ENCODE results near the gene MAD1L1.
"Not testable (repeated sequence)": the region's sequence is repeated elsewhere in the genome, so short reads cannot be mapped to it uniquely, and the experiment has no call there.

MAD1L1 gene

DNA sequence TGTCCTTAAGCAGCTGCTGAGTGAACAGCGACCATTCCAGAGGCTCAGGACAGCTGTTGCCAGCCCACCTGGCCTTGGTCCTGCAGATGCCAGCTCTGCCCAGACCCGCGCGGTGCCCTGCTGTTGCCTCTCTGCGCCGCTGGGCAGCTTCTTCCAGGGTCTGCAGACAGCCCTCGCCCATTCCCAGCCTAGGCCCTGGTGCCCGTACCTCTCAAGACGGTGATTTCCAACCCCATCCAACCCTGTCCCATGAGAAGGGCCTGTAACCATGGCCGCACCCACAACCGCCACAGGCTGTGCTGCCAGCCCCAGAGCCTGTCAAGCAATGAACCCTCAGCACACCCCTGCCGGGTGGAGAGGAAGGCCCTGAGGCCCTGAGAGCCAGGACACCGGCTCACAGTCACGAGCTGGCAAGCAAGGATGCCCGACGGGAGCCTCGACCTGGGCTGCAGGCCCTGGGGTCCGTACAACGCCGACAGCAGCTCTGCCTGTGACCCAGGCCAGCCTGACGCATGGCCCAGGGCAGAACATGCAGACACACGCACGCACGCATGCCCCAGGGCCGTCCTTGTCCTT is 231.9 kb downstream of the MAD1L1 start:
- DNase-seq (ENCODE audit: low spot score), result no peak

DNA sequence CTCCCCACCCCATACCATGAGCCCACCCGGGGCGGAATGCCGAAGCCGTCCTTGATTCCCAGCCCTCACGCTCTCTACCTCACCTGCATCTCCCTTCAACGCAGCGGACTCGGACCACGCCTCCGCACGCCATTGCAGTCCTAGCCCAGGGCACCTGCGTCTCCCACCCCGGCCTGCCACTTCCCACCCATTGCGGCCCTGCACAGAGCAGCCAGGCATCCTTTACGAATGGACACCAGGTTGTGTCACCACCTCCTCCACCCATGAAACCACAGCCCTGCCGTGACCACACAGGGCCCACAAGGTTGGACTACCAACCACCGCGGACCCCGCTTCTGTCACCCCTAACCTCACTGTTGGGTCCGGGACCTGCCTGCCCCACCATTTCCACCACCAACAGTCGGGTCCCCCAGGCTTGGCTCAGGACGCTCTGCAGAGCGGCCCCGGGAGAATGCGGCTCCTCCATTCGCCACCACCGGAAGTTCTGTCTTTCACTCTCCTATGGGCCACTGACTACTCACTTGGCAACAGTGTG is 232.5 kb downstream of the MAD1L1 start:
- no peak for DNase-seq (ENCODE audit: low spot score)

- DNase-seq (ENCODE audit: low spot score), result no peak
Observed at GRCh38 chr7:1999278-1999984, 233.3 kb downstream of the MAD1L1 start.

- no peak for DNase-seq (ENCODE audit: low spot score)
Observed at GRCh38 chr7:1998146-1998545, 234.6 kb downstream of the MAD1L1 start.

- no peak for DNase-seq (ENCODE audit: low spot score)
Observed at GRCh38 chr7:1997537-1998076, 235.1 kb downstream of the MAD1L1 start.

GRCh38 chr7:1996816-1997215 is 235.9 kb downstream of the MAD1L1 start:
- no peak for DNase-seq (ENCODE audit: low spot score)

DNA sequence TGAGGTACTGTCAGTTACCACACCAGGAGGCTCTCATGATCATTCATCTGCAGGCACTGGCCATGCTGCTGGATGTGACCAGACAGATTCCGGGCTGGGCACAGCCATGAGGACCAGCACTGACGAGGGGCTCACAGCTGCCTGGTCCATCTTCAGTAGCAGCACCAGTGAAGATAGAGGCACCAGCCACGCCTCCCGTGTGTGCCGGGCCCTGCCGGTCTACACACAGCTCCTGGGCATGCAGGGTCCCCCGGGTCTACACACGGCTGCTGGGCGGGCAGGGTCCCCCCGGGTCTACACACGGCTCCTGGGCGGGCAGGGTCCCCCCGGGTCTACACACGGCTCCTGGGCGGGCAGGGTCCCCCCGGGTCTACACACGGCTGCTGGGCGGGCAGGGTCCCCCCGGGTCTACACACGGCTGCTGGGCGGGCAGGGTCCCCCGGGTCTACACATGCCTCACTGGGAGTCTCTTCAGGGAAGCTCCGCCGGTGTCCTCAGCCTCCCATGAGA is 236.8 kb downstream of the MAD1L1 start:
- DNase-seq (ENCODE audit: low spot score), result not testable (repeated sequence)

- DNase-seq (ENCODE audit: low spot score), result no peak
Observed at GRCh38 chr7:1995426-1995825, 237.3 kb downstream of the MAD1L1 start.

DNA sequence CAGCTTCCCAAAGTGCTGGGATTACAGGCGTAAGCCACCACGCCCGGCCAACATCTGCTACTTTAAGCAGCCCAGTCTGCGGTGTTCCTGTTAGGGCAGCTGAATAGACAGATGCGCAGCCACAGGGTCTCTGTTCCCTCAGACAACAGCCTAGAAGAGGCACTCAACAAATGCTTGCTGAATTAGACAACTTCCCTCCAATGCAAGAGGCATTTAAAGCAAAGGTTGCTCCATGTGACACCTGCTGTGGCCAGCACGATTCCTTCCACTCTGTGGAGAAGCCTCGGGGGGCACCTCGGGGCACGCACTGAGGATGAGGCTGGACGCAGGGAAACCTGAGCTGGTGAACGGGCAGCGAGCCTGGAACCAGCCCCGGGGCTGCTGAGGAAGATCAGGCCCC is 237.8 kb downstream of the MAD1L1 start:
- no peak for DNase-seq (ENCODE audit: low spot score)

DNA sequence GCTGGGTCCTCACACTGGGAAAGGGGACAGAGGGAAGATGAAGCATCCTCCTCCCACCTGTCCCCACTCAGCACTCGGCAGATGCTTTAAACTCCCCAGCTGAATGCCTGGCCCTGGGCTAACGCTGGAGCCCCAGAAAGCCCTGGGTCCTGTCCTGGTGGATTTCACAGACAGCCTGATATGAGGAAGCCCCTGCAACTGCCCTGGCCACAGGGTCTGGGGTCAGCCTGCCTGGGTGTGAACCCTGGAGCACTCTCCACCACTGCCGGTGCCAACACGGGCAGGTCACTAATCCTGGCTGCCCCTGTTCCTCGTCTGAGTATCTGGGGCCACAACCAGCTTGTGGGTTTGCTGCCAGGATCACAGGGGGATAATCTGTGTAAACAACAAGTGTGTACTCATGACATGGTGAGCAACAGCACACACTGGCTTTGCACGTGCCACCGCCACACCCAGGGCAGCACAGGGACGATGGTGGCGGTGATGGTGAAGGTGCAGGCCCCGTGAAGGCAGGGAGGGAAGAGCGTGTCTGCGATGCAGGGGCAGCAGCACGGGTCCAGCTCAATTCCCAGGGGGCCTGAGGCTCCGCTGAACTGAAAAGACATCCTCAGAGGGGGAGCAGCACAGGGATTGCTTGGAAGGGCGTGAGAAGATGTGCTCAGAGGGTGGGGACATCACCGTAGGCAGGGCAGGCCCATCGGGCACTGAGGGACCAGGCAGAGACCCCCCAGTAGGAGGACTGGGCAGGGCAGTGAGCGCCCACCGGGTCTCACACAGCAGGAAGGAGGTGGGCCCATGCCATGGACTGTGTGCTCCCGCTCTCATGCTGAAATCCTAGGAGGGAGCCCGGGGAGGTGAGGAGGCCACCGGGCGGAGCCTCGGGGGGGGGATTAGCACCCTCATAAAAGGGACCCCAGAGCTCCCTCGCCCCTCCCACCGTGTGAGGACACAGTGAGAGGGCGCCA is 238.7 kb downstream of the MAD1L1 start:
- no peak for DNase-seq (ENCODE audit: low spot score)

GRCh38 chr7:1993031-1993695 is 239.6 kb downstream of the MAD1L1 start:
- no peak for DNase-seq (ENCODE audit: low spot score)

DNA sequence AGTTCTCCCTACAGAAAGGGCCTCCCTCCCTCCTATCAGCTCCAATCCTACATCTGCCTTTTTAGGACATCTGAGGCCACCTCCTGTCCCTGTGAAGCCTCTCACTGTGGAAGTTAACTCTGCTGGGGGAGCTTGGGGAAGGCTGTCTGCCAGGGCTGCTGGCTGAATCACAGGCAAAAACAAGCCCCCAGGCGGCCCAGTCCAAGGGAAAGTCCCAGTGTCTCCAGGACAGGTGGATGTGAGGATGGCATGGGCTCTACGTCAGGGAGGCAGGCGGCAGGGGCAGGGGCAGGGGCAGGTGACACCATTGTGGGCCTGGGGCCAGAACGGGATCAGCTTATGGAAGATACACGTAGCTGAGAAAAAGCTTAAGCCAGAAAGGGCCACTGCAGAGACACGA is 240.2 kb downstream of the MAD1L1 start:
- DNase-seq (ENCODE audit: low spot score), result no peak

DNA sequence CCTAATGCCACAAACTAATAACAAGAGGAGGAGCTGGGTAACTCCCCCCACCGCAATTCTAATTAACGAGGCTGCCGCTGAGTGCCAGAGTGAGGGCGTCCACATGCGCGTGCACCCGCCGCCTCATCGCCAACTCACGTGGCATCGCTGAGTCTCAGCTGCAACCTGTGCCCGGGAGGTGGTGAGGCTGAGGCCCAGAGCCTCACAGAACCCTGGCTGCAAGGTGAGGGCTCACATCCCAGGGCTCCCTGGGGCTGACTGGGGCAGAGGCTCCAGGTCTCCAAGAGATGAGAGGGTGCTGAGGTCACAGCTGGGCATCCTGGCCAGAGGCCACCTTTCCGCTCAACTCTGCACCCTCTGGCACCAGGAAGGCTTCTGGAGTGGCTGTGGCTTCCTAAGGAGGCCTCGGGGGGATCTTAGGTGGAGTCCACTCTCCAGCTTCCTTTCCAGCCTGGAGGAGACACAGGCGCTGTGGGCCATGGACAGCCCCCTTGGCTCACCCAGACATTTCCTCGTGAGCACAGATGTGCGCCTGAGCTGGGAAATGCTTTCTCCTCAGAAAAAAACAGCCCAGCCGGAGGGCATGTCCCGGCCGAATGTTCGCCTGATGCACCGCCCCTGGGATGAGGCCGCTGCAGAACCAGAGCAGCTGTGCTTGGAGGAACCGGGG is 242.6 kb downstream of the MAD1L1 start:
- DNase-seq (ENCODE audit: low spot score), result no peak

GRCh38 chr7:1989049-1989860 is 243.5 kb downstream of the MAD1L1 start:
- DNase-seq (ENCODE audit: low spot score), result no peak

GRCh38 chr7:1988533-1988930 is 244.2 kb downstream of the MAD1L1 start:
- no peak for DNase-seq (ENCODE audit: low spot score)

- no peak for DNase-seq (ENCODE audit: low spot score)
Observed at GRCh38 chr7:1987591-1988532, 244.9 kb downstream of the MAD1L1 start.

GRCh38 chr7:1987084-1987535 is 245.6 kb downstream of the MAD1L1 start:
- DNase-seq (ENCODE audit: low spot score), result no peak

GRCh38 chr7:1986366-1987083 is 246.2 kb downstream of the MAD1L1 start:
- DNase-seq (ENCODE audit: low spot score), result no peak
